ENCODE measurements around the gene ETFDH.

GRCh38 chr4:158624889-158625478 lies 47.1 kb upstream of the ETFDH start:
- TF ChIP-seq FIP1L1 (IDR thresholded peaks at IDR 0.05; ENCODE audit: low read depth, low read length, poor library complexity, severe bottlenecking) (no peak), FOXP1 (CRISPR knock-in tag; IDR thresholded peaks at IDR 0.05) (no peak), RHOXF2B (CRISPR knock-in tag; conservative IDR thresholded peaks at IDR 0.05) (no peak), ARID1B (IDR thresholded peaks at IDR 0.05) (no peak), ZSCAN29 (IDR thresholded peaks at IDR 0.05) (no peak), SOX6 (IDR thresholded peaks at IDR 0.05) (no peak)

All from K562 (cell line).